Measurements from ENCODE around the gene PAM.

PAM gene

GRCh38 chr5:102863764-102864560, 108.9 kb downstream of the PAM start:
- no peak for DNase-seq

DNA sequence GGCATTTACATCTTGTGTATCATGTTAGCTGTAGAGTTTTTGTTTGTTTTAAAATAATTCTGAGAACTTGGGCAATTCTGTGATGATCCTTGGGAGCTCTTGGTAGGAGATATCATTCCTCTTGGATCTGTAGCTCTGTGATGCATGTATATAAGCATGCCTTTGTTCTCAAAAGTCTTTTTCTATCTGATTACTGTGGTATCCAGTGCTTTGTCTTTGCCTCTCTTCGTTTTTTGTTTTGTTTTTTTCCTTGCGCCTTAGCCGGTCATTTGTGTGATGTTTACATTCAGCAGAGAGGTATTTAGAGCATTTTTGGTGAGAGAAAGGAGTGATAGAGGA, 110.0 kb downstream of the PAM start:
- no peak for DNase-seq

DNA sequence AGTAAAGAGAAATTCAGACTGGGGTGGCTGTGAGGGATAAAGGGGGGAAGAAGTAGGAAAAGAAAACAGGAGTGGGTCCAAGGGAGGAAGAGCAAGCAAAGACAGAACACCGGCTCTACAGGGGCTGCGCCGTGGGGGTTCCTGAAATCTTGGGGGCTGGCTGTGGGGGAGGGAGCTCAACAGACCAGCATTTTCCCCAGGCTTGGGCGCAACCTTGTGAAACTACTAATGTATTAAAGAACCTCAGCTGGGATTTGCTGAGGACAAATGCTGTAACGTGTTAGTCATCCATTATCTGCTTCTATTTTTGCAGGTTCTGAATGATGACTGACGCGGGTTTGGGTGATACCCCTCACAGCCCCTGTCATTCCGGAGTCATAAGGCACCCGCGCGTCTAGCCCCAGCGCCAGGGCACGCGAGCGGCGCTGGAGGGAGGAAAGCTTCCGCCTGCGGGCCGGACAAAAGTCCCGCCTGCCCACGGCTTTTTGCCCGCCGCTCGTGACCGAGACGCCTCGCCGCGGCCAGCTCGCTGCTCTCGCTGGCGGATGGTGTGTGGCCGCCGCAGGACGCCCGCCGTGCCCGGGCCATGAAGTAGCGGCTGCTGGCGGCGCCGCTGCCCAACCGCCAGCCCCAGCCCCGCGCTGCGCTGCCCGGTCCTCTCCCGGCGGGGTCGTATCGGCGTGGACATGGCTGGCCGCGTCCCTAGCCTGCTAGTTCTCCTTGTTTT, 110.6 kb downstream of the PAM start:
- DNase-seq: no peak

DNA sequence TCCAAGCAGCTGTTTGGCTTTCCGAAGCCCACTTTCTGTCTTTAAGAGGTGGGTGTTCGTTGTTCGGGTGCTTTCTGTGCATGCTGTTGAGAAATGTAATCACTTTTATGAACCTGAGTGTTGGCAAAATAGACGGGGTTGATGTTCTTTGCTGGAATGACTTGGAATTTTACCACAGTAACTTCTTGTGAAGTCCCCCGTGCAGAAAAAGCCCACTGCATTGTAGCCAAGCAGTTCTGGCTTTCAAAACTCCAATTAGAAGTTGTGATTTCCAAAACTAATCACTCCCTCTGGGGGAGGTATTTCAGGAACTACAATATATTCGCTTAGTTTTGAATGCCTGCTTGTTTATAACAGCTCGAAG, 111.1 kb downstream of the PAM start:
- no peak for DNase-seq

DNA sequence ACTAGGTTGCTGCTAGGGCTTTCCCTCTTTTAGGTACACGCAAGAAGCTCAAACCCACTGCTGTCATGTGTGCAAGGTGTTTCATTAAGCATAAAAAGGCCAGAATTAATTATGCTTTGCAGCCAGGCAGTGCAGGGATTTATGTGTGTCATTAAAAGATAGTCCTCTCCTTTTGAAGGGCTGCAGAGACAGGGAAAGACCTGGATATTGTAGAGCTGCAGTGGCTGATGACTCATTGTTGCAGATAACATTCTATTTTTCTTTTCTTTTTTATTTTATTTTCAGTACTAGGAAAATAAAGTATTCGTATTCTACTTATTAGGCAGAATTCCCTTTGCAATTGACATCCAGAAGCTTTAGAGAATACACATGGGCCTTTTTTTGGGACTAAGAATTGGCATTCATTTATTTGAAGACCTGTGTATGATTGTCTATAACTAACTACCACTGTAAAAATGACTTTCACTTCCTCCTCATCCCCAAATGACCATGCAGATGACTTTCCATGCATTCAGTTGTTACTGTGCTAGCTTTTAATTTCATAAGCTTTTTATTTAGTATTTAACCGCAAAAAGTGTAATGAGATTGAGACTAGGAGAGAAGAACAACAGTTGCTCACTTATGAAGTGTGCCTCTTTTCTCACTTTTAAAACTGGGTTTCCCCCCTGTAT, 113.0 kb downstream of the PAM start:
- DNase-seq: no peak

DNA sequence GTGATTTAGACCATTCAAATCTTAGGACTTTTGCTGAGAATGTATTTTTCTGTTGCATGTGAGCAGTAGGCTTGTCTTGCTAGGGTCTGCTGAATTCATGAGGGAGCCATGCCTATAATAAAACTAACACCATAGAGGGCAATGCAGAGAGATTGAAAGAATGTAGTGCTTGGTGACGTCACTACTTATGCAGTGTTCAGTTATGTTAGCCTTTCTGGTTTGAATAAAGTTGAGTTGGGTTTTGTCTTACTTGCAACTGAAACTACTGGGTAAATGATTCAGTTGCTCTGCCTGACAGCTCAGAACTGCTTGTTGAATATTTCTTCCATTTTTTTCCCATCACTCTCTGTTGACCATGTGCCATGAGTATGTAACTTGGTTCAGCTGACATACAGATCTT, 114.1 kb downstream of the PAM start:
- DNase-seq: no peak

- no peak for DNase-seq
These were observed 118.4 kb downstream of the PAM start for GRCh38 chr5:102873379-102873932.

GRCh38 chr5:102874054-102874453, 118.9 kb downstream of the PAM start:
- no peak for DNase-seq

- no peak for DNase-seq
These were observed 120.6 kb downstream of the PAM start for GRCh38 chr5:102875721-102876123.

GRCh38 chr5:102876610-102877009, 121.5 kb downstream of the PAM start:
- no peak for DNase-seq

GRCh38 chr5:102879741-102880140, 124.6 kb downstream of the PAM start:
- no peak for DNase-seq

GRCh38 chr5:102886586-102886985, 131.5 kb downstream of the PAM start:
- no peak for DNase-seq

- DNase-seq: no peak
These were observed 133.4 kb downstream of the PAM start for GRCh38 chr5:102888483-102888882.

- no peak for DNase-seq
These were observed 133.9 kb downstream of the PAM start for GRCh38 chr5:102889033-102889432.

GRCh38 chr5:102890133-102890532, 135.0 kb downstream of the PAM start:
- no peak for DNase-seq

- DNase-seq: no peak
These were observed 136.1 kb downstream of the PAM start for GRCh38 chr5:102891175-102891574.

DNA sequence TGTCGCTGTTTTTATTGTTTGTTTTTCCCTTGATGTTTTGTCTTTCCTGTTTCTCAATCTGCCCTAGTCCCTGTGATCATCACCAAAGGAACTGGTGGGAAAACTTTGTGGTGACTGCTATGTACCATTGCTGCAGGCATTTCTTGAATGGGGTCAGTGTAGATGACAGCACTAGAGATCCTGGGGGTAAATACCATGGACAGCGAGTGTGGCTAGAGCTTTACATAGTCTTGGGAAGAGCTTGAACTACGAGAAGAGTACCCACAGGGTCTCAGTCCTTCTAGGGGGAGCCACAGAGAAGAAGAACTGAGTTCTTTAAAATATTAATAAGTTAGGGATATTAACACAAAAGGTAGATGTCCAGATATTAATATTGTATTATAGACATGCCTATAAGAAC, 138.8 kb downstream of the PAM start:
- no peak for DNase-seq

DNA sequence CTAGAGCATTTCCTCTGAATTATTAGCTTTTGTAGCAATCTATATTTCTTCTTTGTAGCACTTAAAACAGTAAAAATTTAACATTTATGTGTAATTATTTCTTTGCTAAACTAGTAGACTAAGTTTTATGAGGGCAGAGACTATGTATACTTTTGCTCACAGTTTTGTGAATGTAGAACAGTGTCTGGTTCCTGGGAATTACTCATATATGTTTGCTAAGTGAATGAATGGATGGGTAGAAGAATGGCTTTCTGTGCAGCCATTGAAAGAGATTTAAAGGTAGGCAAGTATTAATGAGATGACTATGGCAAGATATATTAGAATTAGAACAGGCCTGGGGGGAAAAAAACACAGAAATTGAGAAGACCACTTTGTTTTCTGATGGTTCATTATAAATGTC, 140.1 kb downstream of the PAM start:
- DNase-seq: no peak

DNA sequence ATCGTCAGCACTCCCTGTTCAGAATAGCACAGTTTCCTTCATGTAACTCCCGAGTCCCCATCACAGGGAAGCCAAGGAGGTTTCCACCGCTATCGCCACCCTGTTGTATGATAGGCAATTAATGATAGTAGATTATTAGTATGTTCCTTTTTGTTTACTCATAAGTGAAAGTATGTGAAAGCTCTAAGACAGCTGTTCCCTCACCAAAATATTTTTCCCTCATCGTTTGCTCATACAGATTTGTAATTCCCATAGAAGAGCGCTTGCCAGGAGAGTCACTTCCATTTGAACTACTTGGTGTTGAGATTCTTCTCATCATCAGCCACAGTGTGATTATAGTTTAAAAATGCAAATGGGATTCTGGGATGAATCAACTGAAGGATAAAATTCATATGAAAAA, 140.9 kb downstream of the PAM start:
- DNase-seq: no peak

DNA sequence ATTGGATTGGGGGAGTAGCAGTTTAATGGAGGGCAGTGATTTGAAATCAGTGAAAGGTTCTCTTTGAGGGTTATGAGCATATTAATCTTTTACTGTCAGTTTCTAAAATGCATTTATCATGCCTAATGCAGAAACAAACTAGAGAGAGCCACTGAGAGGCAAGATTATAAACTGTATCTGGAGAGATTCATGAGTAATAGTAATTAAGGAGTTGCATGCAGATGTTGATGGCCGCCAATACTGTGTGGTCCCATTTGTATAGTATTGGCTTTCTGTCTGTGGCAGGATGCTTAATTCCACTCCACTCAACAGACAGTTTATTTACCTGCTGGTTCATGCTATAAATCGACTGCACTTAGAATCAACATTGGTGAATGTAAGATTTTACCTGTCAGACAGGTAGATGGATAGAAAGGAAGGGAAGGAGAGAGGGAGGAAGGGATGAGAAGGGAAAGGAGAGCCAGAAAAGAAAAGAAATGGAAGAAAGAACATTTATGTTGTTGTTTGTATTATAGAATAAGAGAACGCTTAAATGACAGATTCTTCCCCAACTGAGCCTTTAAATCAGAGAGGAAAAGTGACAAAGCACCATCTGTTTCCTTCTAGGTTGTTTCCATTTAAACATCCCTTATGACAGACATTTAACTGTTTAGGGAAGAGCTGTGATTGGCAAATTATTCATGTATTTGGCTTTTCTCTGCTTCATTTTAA, 146.5 kb downstream of the PAM start:
- DNase-seq: no peak

DNA sequence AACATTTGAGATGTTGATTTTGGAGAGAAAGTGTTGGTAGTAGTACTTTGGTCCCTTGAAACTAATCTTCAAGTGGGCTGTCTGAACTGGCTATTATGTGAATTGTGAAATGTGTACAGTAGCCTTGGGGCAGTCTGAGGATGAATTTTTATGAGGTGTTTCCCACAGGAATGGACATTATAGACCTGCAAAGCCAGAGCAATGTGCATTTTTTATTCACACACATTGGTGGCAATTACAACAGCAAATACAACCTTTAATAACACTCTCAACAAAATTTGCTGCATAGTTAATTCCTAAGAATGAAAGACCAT, 147.0 kb downstream of the PAM start:
- no peak for DNase-seq

GRCh38 chr5:102902647-102903046, 147.5 kb downstream of the PAM start:
- DNase-seq: no peak

DNA sequence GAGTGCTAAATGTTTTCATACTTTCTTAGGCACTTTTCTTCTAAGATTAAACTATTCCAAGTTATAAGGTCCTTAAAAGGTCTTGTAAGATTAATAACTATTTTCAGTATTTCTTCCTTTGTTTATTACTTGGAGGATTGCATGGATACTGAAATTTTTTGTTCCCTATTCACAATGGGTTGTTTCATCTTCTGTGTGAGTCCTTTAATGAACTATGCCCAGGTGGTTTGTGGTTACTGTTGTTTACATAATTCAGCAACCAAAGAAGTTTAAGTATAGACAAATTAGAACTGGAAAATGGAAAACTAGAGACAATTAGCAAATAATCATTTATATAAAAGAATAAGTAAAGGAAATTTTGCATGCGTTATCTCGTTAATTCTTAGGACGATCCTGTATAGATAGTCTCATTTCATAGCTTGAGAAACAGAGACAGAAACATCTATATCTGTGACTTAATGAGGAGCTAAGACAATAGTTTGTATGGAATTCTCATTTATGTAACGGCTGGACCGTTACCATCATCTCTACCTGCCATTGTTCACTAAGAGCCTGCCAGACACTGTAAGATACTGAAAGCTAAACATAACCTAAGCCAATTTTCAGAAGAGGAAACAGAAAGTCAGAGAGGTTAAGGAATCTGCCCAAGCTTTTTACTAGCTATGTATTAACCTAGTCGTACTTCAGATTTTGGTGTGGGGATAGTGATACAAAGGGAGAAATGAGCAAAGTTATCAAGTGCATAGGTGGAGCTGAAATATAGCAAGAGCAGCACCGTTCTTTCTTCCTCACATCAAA, 148.2 kb downstream of the PAM start:
- DNase-seq: no peak
